ENCODE measurements around the gene TDRD12.

The TDRD12 gene

DNA sequence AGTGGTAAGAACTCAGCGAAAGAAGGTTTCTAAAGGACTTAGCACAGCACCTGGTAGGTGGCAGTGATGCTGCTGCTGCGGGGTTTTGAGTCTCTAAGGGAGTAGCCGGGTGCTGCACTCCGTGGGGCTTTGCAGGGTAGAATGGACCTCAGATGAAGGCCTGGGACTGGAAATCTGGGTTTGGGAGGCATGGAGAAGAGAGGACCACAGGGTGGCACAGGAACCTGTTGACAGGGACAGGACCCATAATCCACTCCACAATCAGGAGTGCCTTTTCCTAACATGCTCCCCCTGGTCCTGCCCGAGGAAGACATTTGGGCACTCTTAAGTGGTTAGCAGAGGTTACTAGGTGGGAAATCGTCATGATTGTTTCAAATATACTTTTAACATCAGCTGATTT lies 29.8 kb downstream of the TDRD12 start:
- no peak overlapping the region for H2BK120ac ChIP-seq (ENCODE audit: low read depth, low read length)
- no peaks in the 10 kb centered on the region for H3K79me1 ChIP-seq (replicated peaks; ENCODE audit: low read length, poor library complexity, severe bottlenecking)
- no peak overlapping the region for H3K4me2 ChIP-seq (ENCODE audit: low read length, poor library complexity, severe bottlenecking)
- H3K9me3 ChIP-seq (ENCODE audit: control insufficient read depth, low read length): no peaks in the 10 kb centered on the region
- no peak overlapping the region for H4K8ac ChIP-seq (ENCODE audit: low read length)
- peaks cover 18 to 29% of the 10 kb centered on the region in 2 experiments for H3K27me3 ChIP-seq (ENCODE audit: control insufficient read depth in 1 of 2, insufficient read depth in 1 of 2, low read length in 2 of 2)
- H3K27ac ChIP-seq (ENCODE audit: low read length, poor library complexity, severe bottlenecking): no peak overlapping the region
- H3K4ac ChIP-seq (ENCODE audit: low read depth in 1 of 2, low read length in 2 of 2): no peak overlapping the region
- H3K4me1 ChIP-seq (ENCODE audit: control insufficient read depth, insufficient read depth, low read depth, low read length): no peaks in the 10 kb centered on the region
- no peak overlapping the region for H3K9ac ChIP-seq (ENCODE audit: low read length)
- DNase-seq: no peak
- H4K91ac ChIP-seq (ENCODE audit: low read length): no peak overlapping the region
- H3K23ac ChIP-seq (ENCODE audit: low read length in 2 of 2): no peak overlapping the region
- 77% methylated on average over 5 of the region's 6 CpGs for WGBS
- H2BK12ac ChIP-seq (ENCODE audit: low read length in 2 of 2): no peak overlapping the region
- H2AFZ ChIP-seq (ENCODE audit: low read depth, low read length): no peak overlapping the region
- no peak overlapping the region for H2BK5ac ChIP-seq (ENCODE audit: low read depth, low read length, poor library complexity, severe bottlenecking)
- H3K4me3 ChIP-seq (ENCODE audit: insufficient read depth in 1 of 2, low read depth in 1 of 2, low read length in 2 of 2): no peak overlapping the region
- H2BK15ac ChIP-seq (ENCODE audit: low read depth, poor library complexity, severe bottlenecking): no peak overlapping the region
- no peak overlapping the region for H3K14ac ChIP-seq (ENCODE audit: low read length in 2 of 2)
- no peaks in the 10 kb centered on the region for H3K36me3 ChIP-seq (ENCODE audit: control insufficient read depth in 1 of 2, insufficient read depth in 2 of 2, low read depth in 1 of 2, low read length in 2 of 2)
- no peak overlapping the region for H3K18ac ChIP-seq (ENCODE audit: low read depth in 1 of 2, low read length in 2 of 2)
- H2AK5ac ChIP-seq (ENCODE audit: low read length, severe bottlenecking): no peak overlapping the region

DNA sequence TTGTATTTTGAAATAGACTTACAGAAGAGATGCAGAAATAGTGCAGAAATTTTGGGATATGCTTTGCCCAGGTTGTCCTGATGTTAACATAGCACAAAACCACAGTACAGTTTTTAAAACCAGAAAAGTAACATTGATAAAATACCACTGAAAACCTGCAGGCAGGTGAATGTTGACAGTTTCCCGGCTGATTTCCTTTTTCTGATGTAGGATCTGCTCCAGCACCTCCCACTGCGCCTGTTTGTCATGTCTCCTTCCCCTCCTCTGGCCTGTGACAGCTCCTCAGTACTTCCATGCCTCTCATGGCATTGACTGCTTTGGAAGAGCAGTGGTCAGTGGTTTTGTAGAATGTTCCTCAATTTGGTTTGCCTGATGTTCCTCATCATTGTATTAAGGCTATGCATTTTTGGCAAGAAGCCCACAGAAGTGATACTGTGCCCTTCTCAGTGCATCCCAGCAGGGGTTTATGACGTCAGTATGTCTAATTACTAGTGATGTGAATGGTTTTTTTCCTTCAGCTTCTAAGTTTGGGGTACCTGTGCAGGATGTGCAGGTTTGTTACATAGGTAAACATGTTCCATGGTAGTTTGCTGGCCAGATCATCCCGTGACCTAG lies 31.0 kb downstream of the TDRD12 start:
- Histone ChIP-seq H3K14ac (ENCODE audit: low read length in 2 of 2) (no peak overlapping the region), H3K4ac (ENCODE audit: low read depth in 1 of 2, low read length in 2 of 2) (no peak overlapping the region), H3K18ac (ENCODE audit: low read depth in 1 of 2, low read length in 2 of 2) (no peak overlapping the region), H2AK5ac (ENCODE audit: low read length, severe bottlenecking) (no peak overlapping the region), H3K23ac (ENCODE audit: low read length in 2 of 2) (no peak overlapping the region), H3K27me3 (ENCODE audit: control insufficient read depth in 1 of 2, insufficient read depth in 1 of 2, low read length in 2 of 2) (peaks cover 15 to 29% of the 10 kb centered on the region in 2 experiments), H4K8ac (ENCODE audit: low read length) (no peak overlapping the region), H3K9me3 (ENCODE audit: control insufficient read depth, low read length) (no peaks in the 10 kb centered on the region), H2BK15ac (ENCODE audit: low read depth, poor library complexity, severe bottlenecking) (no peak overlapping the region), H4K91ac (ENCODE audit: low read length) (no peak overlapping the region), H2BK5ac (ENCODE audit: low read depth, low read length, poor library complexity, severe bottlenecking) (no peak overlapping the region), H2BK120ac (ENCODE audit: low read depth, low read length) (no peak overlapping the region), H2BK12ac (ENCODE audit: low read length in 2 of 2) (no peak overlapping the region), H3K27ac (ENCODE audit: low read length, poor library complexity, severe bottlenecking) (no peak overlapping the region), H2AFZ (ENCODE audit: low read depth, low read length) (no peak overlapping the region), H3K36me3 (ENCODE audit: control insufficient read depth in 1 of 2, insufficient read depth in 2 of 2, low read depth in 1 of 2, low read length in 2 of 2) (no peaks in the 10 kb centered on the region), H3K4me1 (ENCODE audit: control insufficient read depth, insufficient read depth, low read depth, low read length) (no peaks in the 10 kb centered on the region), H3K9ac (ENCODE audit: low read length) (no peak overlapping the region), H3K4me2 (ENCODE audit: low read length, poor library complexity, severe bottlenecking) (no peak overlapping the region), H3K79me1 (replicated peaks; ENCODE audit: low read length, poor library complexity, severe bottlenecking) (no peaks in the 10 kb centered on the region), H3K4me3 (ENCODE audit: insufficient read depth in 1 of 2, low read depth in 1 of 2, low read length in 2 of 2) (no peak overlapping the region)
- DNase-seq: no peak
- WGBS: 78% methylated on average over 4 of the region's 4 CpGs

DNA sequence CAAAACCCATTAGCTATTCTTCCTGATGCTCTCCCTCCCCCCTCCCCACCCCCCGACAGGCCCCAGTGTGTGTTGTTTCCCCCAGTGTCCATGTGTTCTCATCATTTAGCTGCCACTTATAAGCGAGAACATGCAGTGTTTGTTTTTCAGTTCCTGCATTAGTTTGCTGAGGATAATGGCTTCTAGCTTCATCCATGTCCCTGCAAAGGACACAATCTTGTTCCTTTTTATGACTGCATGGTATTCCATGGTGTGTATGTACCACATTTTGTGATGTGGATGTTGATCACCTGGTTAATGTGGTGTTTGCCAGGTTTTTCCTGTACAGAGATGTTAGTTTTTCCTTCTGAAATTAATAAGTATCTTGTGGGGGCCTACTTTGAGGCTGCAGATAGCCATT lies 31.5 kb downstream of the TDRD12 start:
- Histone ChIP-seq H3K36me3 (ENCODE audit: control insufficient read depth in 1 of 2, insufficient read depth in 2 of 2, low read depth in 1 of 2, low read length in 2 of 2) (no peaks in the 10 kb centered on the region), H2BK5ac (ENCODE audit: low read depth, low read length, poor library complexity, severe bottlenecking) (no peak overlapping the region), H4K8ac (ENCODE audit: low read length) (no peak overlapping the region), H3K23ac (ENCODE audit: low read length in 2 of 2) (no peak overlapping the region), H2AK5ac (ENCODE audit: low read length, severe bottlenecking) (no peak overlapping the region), H3K4ac (ENCODE audit: low read depth in 1 of 2, low read length in 2 of 2) (no peak overlapping the region), H4K91ac (ENCODE audit: low read length) (no peak overlapping the region), H3K4me1 (ENCODE audit: control insufficient read depth, insufficient read depth, low read depth, low read length) (no peaks in the 10 kb centered on the region), H3K27me3 (ENCODE audit: control insufficient read depth in 1 of 2, insufficient read depth in 1 of 2, low read length in 2 of 2) (peaks cover 15 to 29% of the 10 kb centered on the region in 2 experiments), H3K79me1 (replicated peaks; ENCODE audit: low read length, poor library complexity, severe bottlenecking) (no peaks in the 10 kb centered on the region), H2BK120ac (ENCODE audit: low read depth, low read length) (no peak overlapping the region), H3K4me2 (ENCODE audit: low read length, poor library complexity, severe bottlenecking) (no peak overlapping the region), H2AFZ (ENCODE audit: low read depth, low read length) (no peak overlapping the region), H3K9ac (ENCODE audit: low read length) (no peak overlapping the region), H3K14ac (ENCODE audit: low read length in 2 of 2) (no peak overlapping the region), H3K4me3 (ENCODE audit: insufficient read depth in 1 of 2, low read depth in 1 of 2, low read length in 2 of 2) (no peak overlapping the region), H3K9me3 (ENCODE audit: control insufficient read depth, low read length) (no peaks in the 10 kb centered on the region), H2BK12ac (ENCODE audit: low read length in 2 of 2) (no peak overlapping the region), H3K18ac (ENCODE audit: low read depth in 1 of 2, low read length in 2 of 2) (no peak overlapping the region), H2BK15ac (ENCODE audit: low read depth, poor library complexity, severe bottlenecking) (no peak overlapping the region), H3K27ac (ENCODE audit: low read length, poor library complexity, severe bottlenecking) (no peak overlapping the region)
- 96% methylated on average over 2 of the region's 2 CpGs for WGBS
- no peak for DNase-seq

DNA sequence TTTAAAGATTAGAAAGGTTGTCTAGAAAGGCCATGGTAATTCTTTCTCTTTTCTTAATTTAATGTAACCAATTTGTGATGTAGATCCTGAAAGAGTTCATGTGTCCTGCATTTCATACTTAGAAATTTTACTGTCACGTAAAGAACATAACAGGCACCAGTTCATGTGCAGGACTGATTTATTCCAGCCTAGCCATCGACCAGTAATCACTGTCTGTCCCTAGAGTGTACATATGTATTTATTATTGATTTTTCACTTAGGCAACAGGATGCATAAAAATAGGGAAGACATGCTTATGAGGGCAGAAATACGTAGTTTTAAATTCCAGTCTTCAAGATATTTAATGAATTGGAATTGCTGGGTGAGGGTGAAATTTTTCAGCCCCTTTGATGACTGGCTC lies 37.6 kb downstream of the TDRD12 start:
- no peak overlapping the region for H3K4me3 ChIP-seq (ENCODE audit: insufficient read depth in 1 of 2, low read depth in 1 of 2, low read length in 2 of 2)
- H3K4ac ChIP-seq (ENCODE audit: low read depth in 1 of 2, low read length in 2 of 2): no peak overlapping the region
- no peak overlapping the region for H2BK5ac ChIP-seq (ENCODE audit: low read depth, low read length, poor library complexity, severe bottlenecking)
- H3K4me2 ChIP-seq (ENCODE audit: low read length, poor library complexity, severe bottlenecking): no peak overlapping the region
- H4K91ac ChIP-seq (ENCODE audit: low read length): no peak overlapping the region
- H2BK120ac ChIP-seq (ENCODE audit: low read depth, low read length): no peak overlapping the region
- WGBS: 64% methylated on average over 1 of the region's 3 CpGs
- H2BK15ac ChIP-seq (ENCODE audit: low read depth, poor library complexity, severe bottlenecking): no peak overlapping the region
- no peak overlapping the region for H3K9ac ChIP-seq (ENCODE audit: low read length)
- no peaks in the 10 kb centered on the region for H3K4me1 ChIP-seq (ENCODE audit: control insufficient read depth, insufficient read depth, low read depth, low read length)
- no peak overlapping the region for H3K18ac ChIP-seq (ENCODE audit: low read depth in 1 of 2, low read length in 2 of 2)
- no peaks in the 10 kb centered on the region for H3K27me3 ChIP-seq (ENCODE audit: control insufficient read depth in 1 of 2, insufficient read depth in 1 of 2, low read length in 2 of 2)
- no peak overlapping the region for H2AFZ ChIP-seq (ENCODE audit: low read depth, low read length)
- H3K9me3 ChIP-seq (ENCODE audit: control insufficient read depth, low read length): no peaks in the 10 kb centered on the region
- no peak overlapping the region for H2BK12ac ChIP-seq (ENCODE audit: low read length in 2 of 2)
- no peak overlapping the region for H4K8ac ChIP-seq (ENCODE audit: low read length)
- no peak for DNase-seq
- no peak overlapping the region for H2AK5ac ChIP-seq (ENCODE audit: low read length, severe bottlenecking)
- no peaks in the 10 kb centered on the region for H3K79me1 ChIP-seq (replicated peaks; ENCODE audit: low read length, poor library complexity, severe bottlenecking)
- no peaks in the 10 kb centered on the region for H3K36me3 ChIP-seq (ENCODE audit: control insufficient read depth in 1 of 2, insufficient read depth in 2 of 2, low read depth in 1 of 2, low read length in 2 of 2)
- no peak overlapping the region for H3K27ac ChIP-seq (ENCODE audit: low read length, poor library complexity, severe bottlenecking)
- H3K14ac ChIP-seq (ENCODE audit: low read length in 2 of 2): no peak overlapping the region
- H3K23ac ChIP-seq (ENCODE audit: low read length in 2 of 2): no peak overlapping the region

All from mesenchymal stem cell (in vitro differentiated cells and primary cell).